Muscle layer of duodenum (tissue), 2 donors: Measurements from ENCODE around the gene RBPJL.
A peak's percentile ranks its signal among the peaks of the same experiment; 100 is the strongest.

ENCODE experiments used
- H3K27ac ChIP-seq: one replicate; pipeline ENCODE4 v1.7.0; 2013; ENCODE audit warnings: mild to moderate bottlenecking, low read length
- H3K27me3 ChIP-seq: one replicate; pipeline ENCODE4 v1.7.0; 2013; ENCODE audit warnings: low read depth, mild to moderate bottlenecking, control low read depth, low read length
- H3K36me3 ChIP-seq, 2 donors: one replicate each; pipeline ENCODE4 v1.7.0; 2013; ENCODE audit warnings: low read length in 2 of 2, control low read depth in 1 of 2, mild to moderate bottlenecking in 1 of 2; ENCODE audit not compliant: insufficient read depth in 2 of 2, control insufficient read depth in 1 of 2
- H3K4me1 ChIP-seq, 2 donors: one replicate each; pipeline ENCODE4 v1.7.0; 2013; ENCODE audit warnings: low read length in 2 of 2, mild to moderate bottlenecking in 2 of 2, control low read depth in 1 of 2, moderate library complexity in 1 of 2; ENCODE audit not compliant: insufficient read depth in 2 of 2, control insufficient read depth in 1 of 2
- H3K4me3 ChIP-seq, 2 donors: one replicate each; pipeline ENCODE4 v1.7.0; 2013; ENCODE audit warnings: low read length in 2 of 2, low read depth in 1 of 2, mild to moderate bottlenecking in 1 of 2
- H3K9me3 ChIP-seq, 2 donors: one replicate each; pipeline ENCODE4 v1.7.0; 2013; ENCODE audit warnings: low read length in 2 of 2, control low read depth in 1 of 2, mild to moderate bottlenecking in 1 of 2; ENCODE audit not compliant: control insufficient read depth in 1 of 2
- donor health status: healthy.

The RBPJL gene

GRCh38 chr20:45339084-45339483, 32.4 kb downstream of the RBPJL start:
- H3K4me3 ChIP-seq, result no peak overlapping the region
- H3K36me3 ChIP-seq, result peaks cover 4 to 8% of the 10 kb centered on the region in 2 donors
- H3K27me3 ChIP-seq, result no peaks in the 10 kb centered on the region
- peaks cover 38 to 53% of the 10 kb centered on the region in 2 donors for H3K4me1 ChIP-seq
- peak overlapping the region; percentile 98 for H3K27ac ChIP-seq
- no peaks in the 10 kb centered on the region for H3K9me3 ChIP-seq

DNA sequence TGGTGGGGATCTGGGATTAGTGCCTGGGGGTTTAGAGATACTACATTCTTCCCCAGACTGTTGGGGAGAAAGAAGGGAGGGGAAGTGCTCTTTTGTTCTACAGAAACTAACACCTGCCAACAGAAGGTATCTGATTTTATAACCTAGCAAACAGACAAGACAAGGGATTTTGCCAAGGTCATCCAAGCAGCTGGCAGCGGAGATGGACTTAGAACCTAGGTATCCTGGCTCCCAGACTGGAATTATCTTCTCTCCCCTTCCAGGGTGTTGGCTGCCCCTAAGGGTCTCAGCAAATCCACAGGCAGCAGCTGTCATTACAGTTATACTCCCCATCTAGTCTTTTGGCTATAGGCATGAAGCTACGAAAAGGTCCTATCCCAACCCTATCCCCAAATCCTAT, 33.2 kb downstream of the RBPJL start:
- peaks cover 43 to 59% of the 10 kb centered on the region in 2 donors for H3K4me1 ChIP-seq
- peaks cover 4 to 8% of the 10 kb centered on the region in 2 donors for H3K36me3 ChIP-seq
- H3K4me3 ChIP-seq, result no peak overlapping the region
- H3K9me3 ChIP-seq, result no peaks in the 10 kb centered on the region
- peak overlapping the region; percentile 98 for H3K27ac ChIP-seq
- no peaks in the 10 kb centered on the region for H3K27me3 ChIP-seq

DNA sequence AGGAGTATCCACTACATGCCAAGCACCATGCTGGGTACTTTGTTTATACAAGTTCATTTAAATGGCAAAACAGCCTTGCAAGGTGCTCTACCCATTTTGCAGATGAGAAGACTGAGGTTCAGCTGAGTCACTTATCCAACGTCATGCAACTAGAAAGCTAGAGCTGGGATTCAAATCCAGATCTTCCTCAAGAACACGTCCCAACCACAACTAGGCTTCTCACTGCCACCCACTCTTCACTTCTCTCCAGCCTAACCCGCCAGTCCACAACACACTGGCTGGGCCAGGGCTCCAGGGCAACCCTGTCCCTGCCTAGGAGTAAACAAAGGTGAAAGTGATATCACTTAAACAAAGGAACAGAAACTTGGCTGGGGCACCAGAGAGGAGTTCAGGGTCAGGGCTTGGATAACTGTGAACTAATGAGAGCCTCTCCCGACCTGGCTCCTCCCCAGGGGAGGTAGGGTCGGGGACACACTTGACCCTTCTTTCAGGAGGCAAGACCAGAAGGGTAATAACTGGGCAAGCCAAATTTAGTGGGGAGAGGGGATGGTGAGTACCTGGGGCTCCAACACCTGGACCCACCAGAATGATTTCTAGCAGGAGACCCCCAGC, 33.7 kb downstream of the RBPJL start:
- no peak overlapping the region for H3K4me3 ChIP-seq

GRCh38 chr20:45340951-45341350, 34.3 kb downstream of the RBPJL start:
- Histone ChIP-seq H3K36me3 (peaks cover 0 to 4% of the 10 kb centered on the region in 2 donors), H3K4me3 (no peak overlapping the region), H3K9me3 (no peaks in the 10 kb centered on the region), H3K27me3 (no peaks in the 10 kb centered on the region), H3K27ac (peak overlapping the region; percentile 98), H3K4me1 (peaks cover 51 to 68% of the 10 kb centered on the region in 2 donors)

More for the DNA sequence above, 33.7 kb downstream of the RBPJL start:
- peak overlapping the region; percentile 98 for H3K27ac ChIP-seq
- peaks cover 4% of the 10 kb centered on the region in 2 donors for H3K36me3 ChIP-seq
- no peaks in the 10 kb centered on the region for H3K27me3 ChIP-seq
- H3K9me3 ChIP-seq, result no peaks in the 10 kb centered on the region
- peaks cover 48 to 62% of the 10 kb centered on the region in 2 donors for H3K4me1 ChIP-seq

GRCh38 chr20:45341579-45341938, 34.9 kb downstream of the RBPJL start:
- Histone ChIP-seq H3K4me3 (peak overlapping the region; percentile 30 to 53), H3K27ac (peak overlapping the region; percentile 98), H3K4me1 (peaks cover 56 to 69% of the 10 kb centered on the region in 2 donors)

GRCh38 chr20:45341939-45342854, 35.6 kb downstream of the RBPJL start:
- Histone ChIP-seq H3K4me1 (peaks cover 56 to 69% of the 10 kb centered on the region in 2 donors), H3K4me3 (peak overlapping the region; percentile 38 to 53), H3K27me3 (no peaks in the 10 kb centered on the region)

More at GRCh38 chr20:45341579-45341938, 34.9 kb downstream of the RBPJL start:
- Histone ChIP-seq H3K9me3 (no peaks in the 10 kb centered on the region), H3K36me3 (peaks cover 0 to 4% of the 10 kb centered on the region in 2 donors), H3K27me3 (no peaks in the 10 kb centered on the region)

DNA sequence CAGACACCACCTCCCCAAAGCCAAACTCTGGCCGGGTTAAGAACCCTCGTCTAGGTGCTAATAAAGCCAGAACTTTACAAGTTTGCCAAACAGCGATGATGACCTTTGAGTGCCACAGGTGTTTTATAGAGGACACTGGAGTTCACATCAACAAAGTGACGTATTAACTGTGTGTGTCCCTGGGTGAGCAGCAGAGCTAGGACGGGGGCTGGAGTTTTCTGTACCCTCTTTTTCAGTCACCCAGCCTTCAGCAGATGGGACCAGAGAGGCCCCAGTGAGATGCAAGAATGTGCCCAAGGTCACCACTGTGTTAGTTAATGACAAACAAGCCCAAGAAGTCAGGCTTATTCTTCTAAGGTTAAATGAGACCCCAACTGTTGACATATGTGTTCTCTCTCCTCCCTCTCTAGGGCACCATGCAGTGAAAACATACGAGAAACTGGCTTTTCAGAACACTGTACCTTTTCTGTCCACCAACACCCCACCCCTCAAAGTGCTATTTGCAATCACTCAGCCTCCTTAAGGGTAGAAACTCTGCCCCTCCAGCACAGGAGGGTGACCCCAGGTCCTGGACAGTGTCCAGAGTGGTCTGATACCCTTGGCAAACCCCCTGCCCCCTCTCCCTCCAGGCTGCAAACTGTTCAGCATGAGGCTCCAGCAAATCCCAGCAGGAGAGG, 36.4 kb downstream of the RBPJL start:
- H3K9me3 ChIP-seq, result no peaks in the 10 kb centered on the region
- peak overlapping the region; percentile 98 for H3K27ac ChIP-seq
- H3K27me3 ChIP-seq, result no peaks in the 10 kb centered on the region
- H3K4me3 ChIP-seq, result peak overlapping the region; percentile 38 to 53
- H3K4me1 ChIP-seq, result peaks cover 51 to 64% of the 10 kb centered on the region in 2 donors
- peaks cover 0 to 4% of the 10 kb centered on the region in 2 donors for H3K36me3 ChIP-seq

More at GRCh38 chr20:45341939-45342854, 35.6 kb downstream of the RBPJL start:
- Histone ChIP-seq H3K27ac (peak overlapping the region; percentile 98), H3K36me3 (peaks cover 0 to 4% of the 10 kb centered on the region in 2 donors), H3K9me3 (no peaks in the 10 kb centered on the region)

- Histone ChIP-seq H3K4me1 (peaks cover 44 to 57% of the 10 kb centered on the region in 2 donors), H3K36me3 (peaks cover 0 to 4% of the 10 kb centered on the region in 2 donors), H3K27ac (peak overlapping the region; percentile 98), H3K4me3 (peak overlapping the region; percentile 38 to 53), H3K27me3 (no peaks in the 10 kb centered on the region), H3K9me3 (no peaks in the 10 kb centered on the region)
Observed at GRCh38 chr20:45343532-45344167, 37.0 kb downstream of the RBPJL start.

DNA sequence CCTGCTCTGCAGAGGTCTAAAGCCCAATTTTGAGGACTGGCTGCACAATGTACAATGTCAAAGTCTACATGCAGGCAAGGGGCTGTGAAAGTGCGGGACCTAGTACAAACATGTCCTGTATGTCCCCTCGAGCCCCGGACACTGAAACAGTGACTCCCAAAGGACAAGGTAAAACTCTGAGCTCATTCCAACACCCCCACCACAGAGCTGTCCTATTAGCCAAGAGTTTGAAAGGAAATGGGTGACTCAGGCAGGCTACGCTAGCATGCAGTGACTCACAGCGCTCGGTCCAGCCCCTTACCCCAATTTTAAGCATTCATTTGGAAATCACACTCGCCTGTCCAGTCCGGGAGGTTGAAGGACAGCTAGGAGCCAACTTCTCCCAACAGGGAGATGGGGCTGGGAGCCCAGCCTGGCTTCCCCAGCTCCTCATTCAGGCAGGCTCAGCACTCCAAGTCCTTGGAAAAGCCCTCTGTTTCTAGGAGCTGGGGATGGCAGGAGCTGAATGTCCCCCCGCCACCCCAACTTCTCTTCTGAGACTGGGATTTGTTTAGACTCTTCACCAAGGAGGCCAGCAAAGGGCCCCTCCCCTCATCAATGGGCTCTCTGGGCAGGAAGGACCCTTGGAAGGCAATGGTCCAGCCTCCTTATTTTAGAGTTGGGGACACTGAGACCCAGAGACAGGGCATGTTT, 37.7 kb downstream of the RBPJL start:
- H3K9me3 ChIP-seq, result no peaks in the 10 kb centered on the region
- H3K27ac ChIP-seq, result peak overlapping the region; percentile 98
- peaks cover 38 to 52% of the 10 kb centered on the region in 2 donors for H3K4me1 ChIP-seq
- peak overlapping the region; percentile 53 to 84 for H3K4me3 ChIP-seq
- peaks cover 0 to 4% of the 10 kb centered on the region in 2 donors for H3K36me3 ChIP-seq
- no peaks in the 10 kb centered on the region for H3K27me3 ChIP-seq

- Histone ChIP-seq H3K9me3 (no peaks in the 10 kb centered on the region), H3K36me3 (peaks cover 0 to 3% of the 10 kb centered on the region in 2 donors), H3K4me3 (peak overlapping the region; percentile 79 to 84), H3K4me1 (peaks cover 33 to 45% of the 10 kb centered on the region in 2 donors), H3K27me3 (no peaks in the 10 kb centered on the region), H3K27ac (peak overlapping the region; percentile 98)
Observed at GRCh38 chr20:45345104-45345936, 38.7 kb downstream of the RBPJL start.
